C4-2B (cell line): ENCODE data around the gene EIF4G2.
A peak's percentile ranks its signal among the peaks of the same experiment; 100 is the strongest.

ENCODE experiments used
- H3K27ac ChIP-seq: fragments of 450-650 bp; 2 replicates; pipeline ENCODE4 v1.5.1; 2017
- CTCF ChIP-seq: fragments of 450-650 bp; conservative IDR thresholded peaks from 2 replicates; pipeline ENCODE4 v1.5.1; 2017; ENCODE audit warnings: mild to moderate bottlenecking
- ZFX ChIP-seq: fragments of 450-650 bp; IDR thresholded peaks from 2 replicates; pipeline ENCODE4 v1.6.1; 2017

Gene EIF4G2

DNA sequence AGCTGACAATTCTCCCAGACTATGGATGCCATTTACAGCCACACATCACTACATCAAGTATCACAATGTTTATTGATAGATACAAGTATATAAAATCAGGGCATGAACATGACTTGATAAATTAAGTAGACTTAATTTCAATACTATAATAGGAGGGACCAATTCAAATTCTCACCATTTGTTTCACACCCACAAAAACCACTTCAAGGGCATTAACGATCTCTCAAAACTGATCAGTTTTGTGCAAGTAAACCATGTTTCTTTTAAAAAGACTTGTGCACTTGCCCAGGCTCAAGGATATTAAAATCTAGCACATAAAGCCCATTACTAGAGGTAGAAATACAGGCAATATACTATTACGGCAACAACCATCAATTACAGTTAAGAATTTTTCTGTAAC is 11.7 kb downstream of the EIF4G2 start:
- no peak overlapping the region for H3K27ac ChIP-seq
- TF ChIP-seq CTCF = no peak

- no peak overlapping the region for H3K27ac ChIP-seq
- TF ChIP-seq ZFX = no peak
Observed at GRCh38 chr11:10796191-10796590, 12.5 kb downstream of the EIF4G2 start.

DNA sequence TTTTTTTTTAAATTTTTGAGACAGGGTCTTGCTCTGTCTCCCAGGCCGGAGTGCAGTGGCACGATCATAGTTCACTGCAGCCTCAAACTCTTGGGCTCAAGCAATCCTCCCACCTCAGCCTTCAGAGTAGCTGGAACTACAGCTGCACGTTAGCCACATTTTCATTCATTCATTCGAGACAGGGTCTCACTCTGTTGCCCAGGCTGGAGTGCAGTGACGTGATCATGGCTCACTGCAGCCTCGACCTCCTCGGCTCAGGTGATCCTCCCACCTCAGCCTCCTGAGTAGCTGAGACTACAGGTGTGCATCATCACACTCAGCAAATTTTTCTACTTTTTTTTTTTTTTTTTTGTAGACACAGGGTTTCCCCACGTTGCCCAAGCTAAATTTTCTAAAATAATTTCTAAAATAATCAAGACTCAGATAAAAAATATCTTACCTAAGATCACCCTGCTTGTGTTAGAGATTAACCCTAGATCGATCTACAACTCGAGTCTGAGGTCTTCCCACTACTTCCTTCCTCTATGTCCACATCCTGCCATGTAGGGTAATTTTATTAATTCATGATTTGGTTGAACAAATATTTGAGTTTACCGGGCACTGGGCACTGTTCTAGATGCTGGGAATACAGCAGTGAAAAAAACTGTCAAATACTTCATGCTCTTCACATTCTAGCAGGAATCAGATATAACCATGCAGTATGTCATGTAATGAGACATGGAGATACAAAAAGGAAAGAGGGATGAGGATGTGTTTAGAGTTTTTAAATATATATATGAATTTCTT is 15.1 kb downstream of the EIF4G2 start:
- TF ChIP-seq ZFX = no peak
- TF ChIP-seq CTCF = no peak
- H3K27ac ChIP-seq = no peak overlapping the region

DNA sequence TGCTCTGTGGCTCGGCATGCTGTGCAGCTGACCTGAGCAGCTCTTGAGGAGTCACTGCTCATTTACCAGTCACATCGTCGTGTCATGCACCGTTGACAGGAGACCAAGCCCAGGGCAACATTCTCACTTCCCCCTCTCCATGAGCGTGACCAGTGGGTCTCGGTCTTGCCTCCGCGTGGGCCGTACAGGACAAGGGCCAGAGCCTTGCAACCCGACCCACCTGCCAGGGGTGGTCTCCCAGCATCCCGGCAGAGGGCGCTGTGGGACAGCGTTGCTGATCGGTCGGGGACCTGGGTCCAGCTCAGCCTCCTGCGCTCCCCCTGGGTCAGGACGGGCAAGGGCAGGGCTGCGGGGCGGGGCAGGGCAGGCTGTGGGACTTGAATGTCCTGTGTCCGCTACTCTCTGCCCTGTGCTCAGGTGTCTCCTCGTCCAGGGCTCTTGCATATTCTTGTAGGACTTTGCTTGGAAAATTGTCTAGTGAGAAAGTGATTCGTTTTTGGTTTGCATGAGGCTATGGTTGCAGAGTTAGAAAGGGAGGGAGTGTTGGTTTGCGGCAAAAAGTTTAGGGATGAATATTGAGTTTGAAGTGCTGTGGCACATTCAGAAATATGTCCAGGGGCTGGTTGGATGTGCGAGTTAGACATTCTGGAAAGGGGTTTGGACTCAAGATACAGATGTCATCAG is 16.2 kb downstream of the EIF4G2 start:
- H3K27ac ChIP-seq = no peak overlapping the region
- TF ChIP-seq CTCF (peak; percentile 98), ZFX (no peak)

DNA sequence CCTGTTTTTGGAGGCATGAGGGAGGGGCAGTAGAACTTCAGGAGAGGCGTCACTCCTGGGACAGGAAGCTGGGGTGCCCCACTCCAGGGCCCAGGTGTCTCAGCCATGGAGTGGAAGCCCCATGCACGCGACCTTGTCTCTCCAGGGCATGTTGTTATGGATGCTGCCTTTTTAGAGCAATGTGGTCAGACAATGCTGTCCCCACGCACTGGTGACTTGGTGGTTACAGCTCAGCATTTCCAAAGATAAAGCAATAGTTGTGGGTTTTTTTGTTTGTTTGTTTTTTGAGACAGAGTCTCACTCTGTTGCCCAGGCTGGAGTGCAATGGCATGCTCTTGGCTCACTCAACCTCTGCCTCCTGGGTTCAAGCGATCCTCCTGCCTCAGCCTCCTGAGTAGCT is 22.3 kb downstream of the EIF4G2 start:
- no peak for TF ChIP-seq CTCF
- no peak for TF ChIP-seq ZFX
- H3K27ac ChIP-seq = no peak overlapping the region

DNA sequence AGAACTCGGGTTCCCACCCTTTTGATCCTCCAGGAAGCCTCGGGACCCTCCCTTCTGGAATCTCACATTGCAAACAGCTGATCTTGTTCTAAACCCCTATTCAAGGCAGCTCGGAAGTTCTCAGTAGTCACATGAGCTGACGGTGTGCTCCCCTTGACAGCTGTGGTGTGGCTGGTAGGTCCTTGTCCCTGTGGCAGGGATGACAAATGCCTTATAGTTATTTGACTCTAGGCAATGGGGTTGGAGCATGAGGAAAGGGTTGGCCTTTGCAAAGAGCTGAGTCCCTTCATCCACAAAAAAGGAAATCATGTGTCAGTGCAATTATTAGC is 23.6 kb downstream of the EIF4G2 start:
- H3K27ac ChIP-seq = no peak overlapping the region
- TF ChIP-seq ZFX (no peak), CTCF (no peak)

GRCh38 chr11:10784232-10785145 is 24.2 kb downstream of the EIF4G2 start:
- TF ChIP-seq CTCF (no peak), ZFX (no peak)
- no peak overlapping the region for H3K27ac ChIP-seq
